Measurements from ENCODE around the gene KRR1.

DNA sequence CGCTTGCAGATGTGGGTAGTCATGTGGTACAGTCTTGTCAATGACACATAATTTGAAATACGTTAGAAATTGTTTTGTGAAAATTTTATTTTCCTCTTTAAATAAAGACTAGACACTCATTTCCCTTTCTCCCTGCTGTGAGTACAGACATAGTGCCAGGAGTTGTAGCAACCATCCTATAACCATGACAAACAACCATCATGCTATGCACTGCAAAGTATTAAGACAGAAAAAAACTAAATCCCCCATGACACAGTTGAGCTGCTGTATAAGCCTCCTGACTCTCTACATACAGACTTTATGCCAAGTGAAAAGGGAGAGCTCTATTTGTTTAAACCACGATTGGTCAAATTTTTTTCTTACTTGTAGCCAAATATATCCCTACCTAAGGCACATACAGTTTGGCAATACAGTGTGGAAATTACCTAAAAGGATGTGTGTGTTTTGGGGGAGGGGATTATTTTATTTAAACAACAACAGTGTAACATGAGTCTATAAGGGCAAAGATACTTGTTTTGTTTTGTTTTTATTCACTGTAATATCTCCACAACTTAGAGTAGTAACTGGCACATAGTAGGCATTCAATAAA, 45.0 kb upstream of the KRR1 start:
- no peak for TF ChIP-seq CTCF (IDR thresholded peaks at IDR 0.05)
- no peak for TF ChIP-seq POLR2A (IDR thresholded peaks at IDR 0.05)
